Inferior parietal cortex (tissue), 1 donor: ENCODE results near the gene TMEM126A.
"Not testable (repeated sequence)": the region's sequence is repeated elsewhere in the genome, so short reads cannot be mapped to it uniquely, and the experiment has no call there.

Experiments
- DNase-seq: peaks from one replicate; pipeline ENCODE4 v3.0.0-alpha.2; 2016; ENCODE audit errors: extremely low spot score

The TMEM126A gene

DNA sequence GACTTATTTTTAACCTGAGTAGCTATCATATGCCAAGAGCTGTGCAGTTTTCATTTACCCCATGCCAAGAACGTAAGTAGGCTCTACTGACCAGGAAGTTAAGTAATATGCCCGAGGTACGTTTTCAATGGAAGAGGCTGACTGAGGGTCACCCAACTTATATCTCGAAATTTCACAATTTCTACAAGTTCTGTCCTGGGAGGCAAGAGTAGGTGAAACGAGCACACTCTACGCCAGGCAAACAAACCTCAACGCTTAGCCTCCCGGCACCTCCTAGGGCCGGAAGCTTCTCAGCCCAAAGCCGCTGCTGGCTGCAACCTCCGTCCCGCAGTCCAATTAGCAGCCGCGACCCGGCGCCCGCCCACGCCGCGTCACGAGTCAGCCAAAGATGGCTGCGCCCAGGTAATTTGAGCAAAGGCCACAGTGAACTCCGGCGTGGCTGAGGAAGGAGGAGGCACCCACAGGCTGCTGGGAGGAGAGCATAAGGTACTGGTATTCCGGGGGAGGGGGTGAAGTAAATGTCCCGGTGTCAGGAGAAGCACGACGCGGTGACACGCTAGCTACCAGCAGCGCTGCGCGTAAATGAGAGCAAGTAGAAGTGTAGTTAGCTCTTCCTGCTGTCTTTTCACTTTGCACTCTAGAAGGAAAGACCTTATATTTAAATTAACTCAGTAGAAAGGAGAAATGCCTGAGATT is at the start of gene TMEM126A:
TSS of gene TMEM126A (plus strand) at position 364 of the 696 bp plus-strand sequence. CDS start 2,289 bp downstream, outside the sequence.
- peak; percentile 91 for DNase-seq

DNA sequence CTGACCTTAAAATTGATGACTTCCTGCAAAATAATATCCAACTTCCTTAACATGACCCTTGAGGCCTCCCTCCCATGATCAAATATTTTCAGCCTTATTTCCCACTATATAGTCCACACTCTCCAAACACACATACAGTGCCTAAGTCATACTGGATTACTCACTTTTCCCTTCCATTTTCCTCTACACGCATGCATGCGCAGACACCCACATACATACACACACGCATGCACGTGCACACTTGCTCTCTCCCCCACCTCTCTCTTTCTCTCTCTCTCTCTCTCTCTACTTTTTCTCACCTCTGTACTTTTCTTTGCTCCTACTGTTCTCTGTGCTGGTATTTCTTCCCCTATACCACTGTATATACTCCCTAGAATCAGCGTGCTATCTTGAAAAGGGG is 48.7 kb upstream of the TMEM126A start:
- no peak for DNase-seq

GRCh38 chr11:85602526-85603213 is 45.1 kb upstream of the TMEM126A start:
- no peak for DNase-seq

GRCh38 chr11:85603220-85603619 is 44.5 kb upstream of the TMEM126A start:
- DNase-seq, result no peak

DNA sequence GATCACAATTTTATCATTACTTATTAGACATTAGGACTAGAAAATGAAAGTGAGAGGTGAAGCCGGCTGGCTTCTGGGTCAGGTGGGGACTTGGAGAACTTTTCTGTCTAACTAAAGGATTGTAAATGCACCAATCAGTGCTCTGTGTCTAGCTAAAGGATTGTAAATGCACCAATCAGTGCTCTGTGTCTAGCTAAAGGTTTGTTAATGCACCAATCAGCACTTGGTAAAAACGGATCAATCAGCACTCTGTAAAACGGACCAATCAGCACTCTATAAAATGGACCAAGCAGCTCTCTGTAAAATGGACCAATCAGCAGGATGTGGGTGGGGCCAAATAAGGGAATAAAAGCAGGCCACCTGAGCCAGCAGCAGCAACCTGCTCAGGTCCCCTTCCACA is 41.5 kb upstream of the TMEM126A start:
- not testable (repeated sequence) for DNase-seq

DNA sequence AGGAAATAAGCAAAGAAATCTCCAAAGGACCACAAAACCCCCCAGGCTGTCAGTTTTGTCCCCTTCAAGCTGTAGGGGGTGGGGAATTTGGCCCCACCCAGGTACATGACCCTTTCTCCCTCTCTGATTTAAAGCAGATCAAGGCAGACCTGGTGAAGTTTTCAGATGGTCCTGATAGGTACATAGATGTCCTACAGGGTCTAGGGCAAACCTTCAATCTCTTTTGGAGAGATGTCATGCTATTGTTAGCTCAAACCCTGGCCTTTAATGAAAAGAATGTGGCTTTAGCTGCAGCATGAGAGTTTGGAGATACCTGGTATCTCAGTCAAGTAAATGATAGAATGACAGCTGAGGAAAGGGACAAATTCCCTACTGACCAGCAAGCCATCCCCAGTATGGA is 39.1 kb upstream of the TMEM126A start:
- not testable (repeated sequence) for DNase-seq

- DNase-seq, result not testable (repeated sequence)
Observed at GRCh38 chr11:85609286-85609685, 38.5 kb upstream of the TMEM126A start.

GRCh38 chr11:85611643-85612042 is 36.1 kb upstream of the TMEM126A start:
- DNase-seq, result not testable (repeated sequence)

- DNase-seq, result no peak
Observed at GRCh38 chr11:85619499-85619898, 28.3 kb upstream of the TMEM126A start.

DNA sequence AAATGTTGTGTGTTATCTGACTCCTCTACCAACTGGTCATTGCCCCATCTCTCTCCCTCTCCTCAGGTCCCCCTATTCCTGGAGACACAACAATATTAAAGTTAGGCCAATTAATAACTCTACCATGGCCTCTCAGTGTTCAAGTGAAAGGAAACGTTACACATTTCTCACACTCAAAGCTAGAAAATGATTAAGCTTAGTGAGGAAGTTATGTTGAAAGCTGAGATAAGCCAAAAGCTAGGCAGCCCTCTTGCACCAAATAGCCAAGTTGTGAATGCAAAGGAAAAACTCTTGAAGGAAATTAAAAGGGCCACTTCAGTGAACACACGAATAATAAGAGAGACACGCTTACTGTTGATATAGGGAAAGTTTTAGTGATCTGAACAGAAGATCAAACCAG is 27.5 kb upstream of the TMEM126A start:
- DNase-seq, result no peak

GRCh38 chr11:85626496-85626895 is 21.3 kb upstream of the TMEM126A start:
- DNase-seq, result no peak

DNA sequence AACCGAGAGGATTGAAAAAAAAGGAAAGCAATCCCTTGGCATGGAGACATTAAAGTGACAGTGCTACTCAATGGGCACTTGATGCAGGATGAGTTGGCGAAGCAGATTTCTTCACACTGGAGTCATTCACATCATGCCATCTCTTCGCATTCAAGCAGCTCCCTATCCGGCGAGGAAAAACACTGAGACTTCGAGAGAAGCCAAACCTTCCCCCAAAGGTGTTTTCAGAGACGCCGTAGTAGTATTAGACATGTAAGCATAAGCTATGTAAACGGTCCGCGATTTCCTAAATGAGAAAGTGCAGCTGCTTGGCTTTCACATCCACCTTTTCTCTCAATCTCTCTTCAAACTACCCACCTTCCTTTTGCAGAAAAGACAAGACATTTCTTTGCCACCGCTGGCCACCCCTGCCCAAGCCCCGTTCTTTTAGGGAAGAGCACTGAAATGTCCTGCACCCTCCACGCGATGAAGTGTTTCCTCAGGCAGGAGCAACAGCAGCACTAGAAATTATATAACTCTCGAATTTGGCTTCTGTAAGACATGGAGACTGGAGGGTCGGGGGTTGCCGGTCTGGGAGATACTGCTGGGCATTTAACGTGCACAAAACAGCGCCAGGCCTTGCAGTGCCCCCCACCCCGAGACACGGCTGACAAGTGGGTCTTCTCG is 20.3 kb upstream of the TMEM126A start, which contains the start of gene DLG2:
TSS of gene DLG2 (minus strand) at position 13 of the 666 bp plus-strand sequence.
- peak; percentile 77 for DNase-seq

- DNase-seq, result peak; percentile 98
Observed at GRCh38 chr11:85627998-85628770, 19.6 kb upstream of the TMEM126A start, which contains the start of gene TMEM126B. TMEM126B (plus strand) TSS chr11:85628593; CDS start chr11:85628608, 15 bp downstream.

- no peak for DNase-seq
Observed at GRCh38 chr11:85628771-85629341, 18.9 kb upstream of the TMEM126A start.

DNA sequence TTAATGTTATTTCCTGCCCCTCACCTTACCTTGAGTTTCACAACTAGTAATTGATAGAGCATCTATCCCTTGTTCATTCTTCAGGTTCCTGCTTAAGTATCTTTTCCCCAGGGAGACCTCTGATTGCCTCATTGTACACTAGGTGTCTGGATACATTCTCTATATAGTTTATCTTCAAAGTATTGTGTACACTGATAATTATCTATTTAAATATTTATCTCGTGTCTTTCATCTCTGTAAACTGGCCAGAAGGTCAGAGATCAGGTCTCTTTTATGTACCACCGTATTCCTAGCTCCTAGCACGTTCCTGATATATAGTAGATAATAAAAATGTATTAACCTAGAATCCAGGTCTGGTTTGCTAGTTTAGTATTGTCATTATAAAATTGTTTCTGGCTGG is 13.0 kb upstream of the TMEM126A start:
- DNase-seq, result no peak

DNA sequence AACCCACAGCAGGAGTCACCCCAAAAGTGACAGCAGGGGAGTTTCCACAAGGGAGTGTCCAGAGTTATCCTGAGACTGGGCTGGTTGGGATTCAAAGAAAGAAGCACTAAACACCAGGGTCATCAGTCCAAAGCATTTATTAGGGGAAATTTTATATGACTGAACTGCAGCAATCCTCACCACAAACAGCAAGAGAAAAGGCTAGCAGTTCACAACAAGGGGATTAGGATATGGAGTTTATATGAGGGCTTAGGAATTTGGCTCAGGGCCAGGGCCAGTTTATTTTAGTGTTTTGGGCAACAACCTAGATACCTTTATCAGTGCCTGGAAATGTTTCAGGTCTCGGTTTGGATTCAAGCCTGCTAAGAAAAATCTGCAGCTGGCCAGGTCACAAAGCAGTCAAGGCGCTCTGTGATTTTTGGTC is 4.6 kb upstream of the TMEM126A start:
- DNase-seq, result no peak

DNA sequence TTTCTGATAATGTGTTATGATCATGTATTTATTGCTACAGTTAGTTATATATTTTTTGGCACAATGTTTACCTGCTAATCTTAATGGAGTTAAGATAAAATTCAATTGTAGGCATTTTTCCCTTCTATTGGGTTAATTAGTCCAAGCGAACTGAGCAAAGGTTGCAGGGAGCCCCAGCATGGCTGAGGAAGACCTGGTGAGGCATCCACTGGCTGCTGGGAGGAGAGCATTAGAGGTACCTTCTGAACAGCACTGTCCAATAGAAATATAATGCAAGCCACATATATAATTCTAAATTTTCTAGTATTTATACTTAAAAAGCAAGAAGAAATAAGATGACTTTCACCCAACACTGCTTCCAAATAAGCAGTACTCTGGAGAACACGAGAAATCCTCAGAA is 689 bp upstream of the TMEM126A start:
- DNase-seq, result no peak

DNA sequence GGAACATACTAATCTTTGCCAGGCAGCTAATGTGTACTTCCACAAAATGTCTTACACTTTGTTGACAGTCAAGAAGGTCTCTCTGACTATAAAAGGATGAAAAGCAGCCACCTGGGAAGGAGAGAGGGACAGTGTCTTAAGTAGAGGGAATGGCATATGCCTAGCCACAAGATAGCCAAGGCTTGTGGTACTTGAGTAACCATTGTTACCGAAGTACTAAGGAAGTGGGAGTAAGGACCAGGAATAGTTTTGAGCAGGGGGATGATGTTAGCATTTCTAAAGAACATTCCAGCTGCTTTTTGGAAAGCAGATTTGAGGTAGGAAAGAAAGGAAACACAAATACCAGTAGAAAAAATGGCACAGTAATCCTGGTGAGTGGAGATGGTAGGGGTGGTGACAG is 3.4 kb downstream of the TMEM126A start:
- DNase-seq, result no peak

DNA sequence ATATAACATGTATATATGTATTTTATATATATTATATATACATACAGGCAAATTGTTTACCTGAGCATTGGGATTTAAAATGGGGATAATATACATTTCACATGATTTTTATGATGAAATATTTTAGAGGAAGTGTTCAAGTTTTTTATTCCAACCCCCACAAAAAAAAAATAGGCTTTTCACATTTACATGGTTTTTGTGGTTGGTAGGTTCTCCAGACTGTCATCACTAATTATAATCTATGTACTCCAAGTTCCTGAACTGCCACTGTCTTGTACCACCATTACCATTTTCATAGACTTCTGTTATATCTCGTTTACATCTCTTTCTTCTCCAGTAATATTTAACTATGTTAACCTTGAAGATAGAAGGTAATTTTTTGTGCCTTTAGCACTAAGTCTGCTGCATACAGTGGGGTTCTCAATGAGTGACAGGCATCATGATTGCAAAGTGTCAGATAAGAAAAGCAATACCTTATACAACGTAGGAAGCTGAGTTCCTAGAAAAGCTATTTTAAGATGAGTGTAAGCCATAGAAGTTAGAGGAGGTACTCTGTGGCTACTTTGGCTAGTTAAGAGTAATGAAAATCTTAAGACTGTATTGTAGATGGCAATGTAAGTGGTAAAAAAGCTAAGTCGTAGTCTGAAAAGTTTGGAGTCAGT is 5.2 kb downstream of the TMEM126A start:
- DNase-seq, result no peak

GRCh38 chr11:85654343-85654742 is 6.6 kb downstream of the TMEM126A start:
- DNase-seq, result not testable (repeated sequence)

DNA sequence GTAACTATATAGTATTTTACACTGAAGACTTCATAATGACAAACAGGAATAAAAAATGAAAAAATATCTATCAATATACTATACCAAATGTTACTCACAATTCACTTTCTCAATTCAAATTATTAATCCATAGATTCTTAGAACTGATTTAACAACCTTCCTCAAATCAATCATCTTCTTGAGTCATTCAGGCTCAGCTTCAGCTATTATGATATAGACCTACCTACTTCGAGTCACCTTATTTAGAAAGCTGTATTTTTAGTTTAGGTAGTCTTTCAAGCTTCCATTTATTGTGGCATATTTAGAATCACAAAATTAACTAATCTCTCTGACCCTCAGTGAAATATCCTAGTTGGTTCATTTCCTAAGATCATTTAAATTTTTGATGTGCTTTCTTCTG is 9.0 kb downstream of the TMEM126A start:
- DNase-seq, result no peak
